OCI-LY7 (cell line): Measurements from ENCODE around the gene PRRG4. TPM values are rescaled to one million over a fixed set of nuclear protein-coding genes. Genes with fewer than 3 reads are reported as not detected.

Experiments
- BruUV-seq: library from RNA; stranded (reverse); fragments of 400-500 nt; replicated peaks from 2 replicates; lab custom pipeline; 2021; lab: Mats Ljungman, UMichigan
- CTCF ChIA-PET: fragments of 300-600 bp; sonication (Branson Sonifier 250); formaldehyde crosslinking; loops from one replicate; lab custom pipeline; 2022; ENCODE audit warnings: antibody characterized with exemption; ENCODE audit not compliant: unreplicated experiment; lab: Charles Lee
- POLR2A ChIA-PET: fragments of 300-600 bp; sonication (Branson Sonifier 250); formaldehyde crosslinking; loops from one replicate; lab custom pipeline; 2022; ENCODE audit warnings: antibody characterized with exemption; lab: Charles Lee
- DNase-seq: peaks from one replicate; pipeline ENCODE4 v3.0.0-alpha.2; 2015; ENCODE audit warnings: low spot score
- H2AFZ ChIP-seq: fragments of 200-600 bp; sonication (generic), shearing (Covaris generic); 2 replicates; pipeline ENCODE4 v1.6.1; 2014; ENCODE audit warnings: mild to moderate bottlenecking, antibody characterized with exemption, low read length, moderate library complexity
- H3K27ac ChIP-seq: fragments of 200-600 bp; sonication (generic); 2 replicates; pipeline ENCODE4 v1.5.1; 2014; ENCODE audit warnings: mixed run types, low read depth, mild to moderate bottlenecking, moderate library complexity, low read length, inconsistent platforms; ENCODE audit not compliant: poor library complexity, severe bottlenecking
- H3K36me3 ChIP-seq: fragments of 200-600 bp; sonication (generic); 2 replicates; pipeline ENCODE4 v1.6.1; 2014; ENCODE audit warnings: mild to moderate bottlenecking, antibody characterized with exemption, low read length, moderate library complexity, mixed read lengths; ENCODE audit not compliant: insufficient read depth
- H3K4me1 ChIP-seq: fragments of 200-600 bp; sonication (generic); 2 replicates; pipeline ENCODE4 v1.5.1; 2014; ENCODE audit warnings: mild to moderate bottlenecking, low read length; ENCODE audit not compliant: insufficient read depth, poor library complexity, severe bottlenecking
- H3K4me2 ChIP-seq: fragments of 200-600 bp; sonication (generic); 2 replicates; pipeline ENCODE4 v1.6.1; 2014; ENCODE audit warnings: mild to moderate bottlenecking, low read length
- H3K4me3 ChIP-seq: fragments of 200-600 bp; sonication (generic); 2 replicates; pipeline ENCODE4 v1.5.1; 2014; ENCODE audit warnings: mild to moderate bottlenecking, low read depth, low read length; ENCODE audit not compliant: poor library complexity, severe bottlenecking
- H3K79me2 ChIP-seq: fragments of 200-600 bp; sonication (generic); 2 replicates; pipeline ENCODE4 v1.6.1; 2016; ENCODE audit warnings: low read depth, mild to moderate bottlenecking, low read length, moderate library complexity, mixed read lengths; ENCODE audit not compliant: insufficient read depth
- H3K9me2 ChIP-seq: fragments of 200-600 bp; sonication (generic); 2 replicates; pipeline ENCODE4 v1.6.1; 2016; ENCODE audit warnings: mild to moderate bottlenecking, low read length, mixed read lengths; ENCODE audit not compliant: insufficient read depth
- H3K9me3 ChIP-seq: fragments of 200-600 bp; sonication (generic); 2 replicates; pipeline ENCODE4 v1.6.1; 2014; ENCODE audit warnings: mild to moderate bottlenecking, mixed run types, low read length, mixed read lengths
- H4K20me1 ChIP-seq: fragments of 200-600 bp; sonication (generic); 2 replicates; pipeline ENCODE4 v1.6.1; 2014; ENCODE audit warnings: mild to moderate bottlenecking, antibody characterized with exemption, low read length, moderate library complexity, mixed read lengths; ENCODE audit not compliant: insufficient read depth
- EZH2phosphoT487 ChIP-seq: fragments of 200-600 bp; sonication (generic); IDR thresholded peaks from 2 replicates; pipeline ENCODE4 v1.6.1; 2018; ENCODE audit warnings: low read depth, borderline replicate concordance, mild to moderate bottlenecking, mixed run types, antibody characterized with exemption, low read length, moderate library complexity, mixed read lengths
- intact Hi-C: fragments of 100-400 bp; cut with micrococcal nuclease; formaldehyde crosslinking; loops from one replicate; pipeline ENCODE4 v1.10.0; 2022; ENCODE audit not compliant: unreplicated experiment
- total RNA-seq, 2 experiments: library from RNA; depleted of rRNA in 1 of 2; stranded (reverse); fragments of >200 nt in 1 of 2; shearing (Covaris generic) in 1 of 2; gene quantifications; 2 replicates each; pipeline ENCODE4 v1.2.3, GENCODE V29; 2014 to 2022
- TF ChIP-seq, protein P1 (sequence below): fragments of 200-600 bp; sonication (generic); conservative IDR thresholded peaks from 2 replicates; pipeline ENCODE4 v1.5.1; 2014; ENCODE audit warnings: mild to moderate bottlenecking, antibody characterized with exemption, low read length, moderate library complexity, mixed read lengths

The PRRG4 gene
- total RNA-seq, 2 experiments from 2014 or later = not detected

DNA sequence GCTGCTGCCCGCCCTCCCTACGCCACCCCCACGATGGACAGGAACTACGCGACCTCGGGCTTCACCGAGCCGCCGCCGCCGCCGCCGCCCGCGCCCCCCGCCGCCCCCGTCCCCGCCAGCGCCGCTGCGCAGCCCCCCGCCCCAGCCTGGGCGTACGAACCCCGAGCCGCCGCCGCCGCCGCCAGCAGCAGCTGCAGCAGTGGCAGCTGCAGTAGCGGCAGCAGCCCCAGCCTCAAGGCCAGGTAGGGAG lies 63.3 kb downstream of the PRRG4 start:
- H3K27ac ChIP-seq = peak overlapping the region; percentile 82
- TF ChIP-seq, protein P1, sequence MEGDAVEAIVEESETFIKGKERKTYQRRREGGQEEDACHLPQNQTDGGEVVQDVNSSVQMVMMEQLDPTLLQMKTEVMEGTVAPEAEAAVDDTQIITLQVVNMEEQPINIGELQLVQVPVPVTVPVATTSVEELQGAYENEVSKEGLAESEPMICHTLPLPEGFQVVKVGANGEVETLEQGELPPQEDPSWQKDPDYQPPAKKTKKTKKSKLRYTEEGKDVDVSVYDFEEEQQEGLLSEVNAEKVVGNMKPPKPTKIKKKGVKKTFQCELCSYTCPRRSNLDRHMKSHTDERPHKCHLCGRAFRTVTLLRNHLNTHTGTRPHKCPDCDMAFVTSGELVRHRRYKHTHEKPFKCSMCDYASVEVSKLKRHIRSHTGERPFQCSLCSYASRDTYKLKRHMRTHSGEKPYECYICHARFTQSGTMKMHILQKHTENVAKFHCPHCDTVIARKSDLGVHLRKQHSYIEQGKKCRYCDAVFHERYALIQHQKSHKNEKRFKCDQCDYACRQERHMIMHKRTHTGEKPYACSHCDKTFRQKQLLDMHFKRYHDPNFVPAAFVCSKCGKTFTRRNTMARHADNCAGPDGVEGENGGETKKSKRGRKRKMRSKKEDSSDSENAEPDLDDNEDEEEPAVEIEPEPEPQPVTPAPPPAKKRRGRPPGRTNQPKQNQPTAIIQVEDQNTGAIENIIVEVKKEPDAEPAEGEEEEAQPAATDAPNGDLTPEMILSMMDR = no peak
- TF ChIP-seq EZH2phosphoT487 = no peak
- peak overlapping the region; percentile 100; the same call in 1 of the 2 replicates for H3K4me2 ChIP-seq
- BruUV-seq = no TSS peak
- H3K4me3 ChIP-seq = peak overlapping the region; percentile 86
- H3K36me3 ChIP-seq = peaks cover 29% of the 10 kb centered on the region
- H3K9me2 ChIP-seq = no peaks in the 10 kb centered on the region
- ChIA-PET CTCF (interaction anchor here (1.3 kb wide), 1 partner anchor 17 kb away, joined by 3 read pairs; no protein-coding TSS in a partner anchor), POLR2A (interaction anchor here (0.5 to 1.3 kb wide), 6 partner anchors 19 to 1548 kb away, joined by 3 to 4 read pairs (median 3); no protein-coding TSS in a partner anchor)
- intact Hi-C loops = loop anchor here (10.0 kb wide), 3 partner anchors 142 to 1162 kb away; partner anchors contain the start of genes CAPRIN1, EIF3M and TCP11L1
- no peaks in the 10 kb centered on the region for H3K9me3 ChIP-seq
- H4K20me1 ChIP-seq = peaks cover 25% of the 10 kb centered on the region
- peaks cover 44% of the 10 kb centered on the region for H3K79me2 ChIP-seq
- H2AFZ ChIP-seq = peak overlapping the region; percentile 61; the same call in 1 of the 2 replicates
- no peak for DNase-seq
- H3K4me1 ChIP-seq = peaks cover 26% of the 10 kb centered on the region

DNA sequence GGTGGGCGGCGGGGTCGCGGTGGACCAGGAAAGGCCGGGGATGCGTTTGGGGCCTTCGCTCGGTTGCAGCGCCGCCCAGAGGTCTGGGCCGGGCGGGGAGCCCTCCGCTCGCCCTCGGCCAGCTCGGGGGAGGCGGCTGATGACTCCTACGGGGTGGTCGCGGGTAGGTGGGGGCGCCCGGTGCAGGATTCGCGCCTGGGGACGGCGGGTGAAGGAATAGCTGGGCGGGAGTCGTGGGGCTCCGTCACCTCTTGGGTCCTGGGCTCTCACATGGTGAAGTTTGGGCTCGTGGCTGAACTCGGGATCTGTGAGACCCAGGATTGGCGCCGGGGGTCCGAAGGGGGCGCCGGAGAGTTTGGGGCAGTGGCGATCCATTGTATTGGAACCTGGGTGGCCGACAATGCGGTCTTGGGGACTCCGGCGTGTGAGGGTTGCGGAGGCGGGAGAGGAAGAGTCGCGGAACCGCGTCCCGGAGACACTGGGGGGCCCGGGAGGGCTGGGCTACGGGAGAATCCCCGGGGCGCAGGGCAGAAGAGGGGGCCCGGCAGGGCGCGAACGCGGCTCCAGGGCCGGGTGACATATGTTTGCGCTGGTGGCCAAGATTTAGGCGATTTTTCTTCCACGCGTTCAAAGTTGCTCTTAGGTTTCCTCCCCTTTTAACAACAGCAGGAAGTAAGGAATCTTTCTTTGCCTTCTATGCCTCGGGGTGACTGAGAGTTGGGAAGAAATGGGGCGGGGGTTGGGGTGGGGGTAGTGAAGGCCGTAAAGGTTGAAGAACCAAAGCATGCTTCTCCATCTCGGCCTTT lies 63.8 kb downstream of the PRRG4 start:
- ChIA-PET CTCF (no interaction called here), POLR2A (interaction anchor here (0.5 to 2.3 kb wide), 13 partner anchors 9 to 1547 kb away, joined by 3 to 12 read pairs (median 3); partner anchors contain the start of gene TCP11L1)
- no peaks in the 10 kb centered on the region for H3K9me3 ChIP-seq
- H3K36me3 ChIP-seq = peaks cover 34% of the 10 kb centered on the region
- H3K9me2 ChIP-seq = no peaks in the 10 kb centered on the region
- H3K27ac ChIP-seq = peak overlapping the region; percentile 82
- TF ChIP-seq EZH2phosphoT487 = no peak
- TF ChIP-seq, protein P1 = peak; percentile 80
- peak overlapping the region; percentile 61; the same call in 1 of the 2 replicates for H2AFZ ChIP-seq
- peak; percentile 80 for DNase-seq
- H3K4me2 ChIP-seq = peak overlapping the region; percentile 100
- intact Hi-C loops = loop anchor here (10.0 kb wide), 3 partner anchors 141 to 1161 kb away; partner anchors contain the start of genes CAPRIN1, EIF3M and TCP11L1
- peaks cover 26% of the 10 kb centered on the region for H3K4me1 ChIP-seq
- H3K4me3 ChIP-seq = peak overlapping the region; percentile 86
- peaks cover 50% of the 10 kb centered on the region for H3K79me2 ChIP-seq
- peaks cover 25% of the 10 kb centered on the region for H4K20me1 ChIP-seq
- BruUV-seq = no TSS peak
